Purkinje cell (primary cell): Measurements from ENCODE around the gene RNU1-3. TPM values are rescaled to one million over a fixed set of nuclear protein-coding genes. Genes with fewer than 3 reads are reported as not detected.

Experiments
- polyA plus RNA-seq: library from polyadenylated mRNA; unstranded; fragments of >200 nt; fragmentation: Nextera tagmentation; gene quantifications from 2 replicates; pipeline ENCODE4 v1.2.1, GENCODE V29; 2014

RNU1-3 gene
- polyA plus RNA-seq, result not detected in 2 replicates

GRCh38 chr1:16666502-16667413 lies at the start of gene RNU1-3:
RNU1-3 (minus strand) TSS chr1:16666948.

Other genes with a start within 250 kb of the RNU1-3 start
- gene SPATA21, start 229.5 kb downstream of the RNU1-3 start, polyA plus RNA-seq, result not detected in 2 replicates
- gene NECAP2, start 226.2 kb downstream of the RNU1-3 start, polyA plus RNA-seq, result 0.56 and 2.1 TPM in 2 replicates
- not detected in 2 replicates for gene RNU1-1, start 152.7 kb downstream of the RNU1-3 start, polyA plus RNA-seq
- gene NBPF1, start 53.4 kb downstream of the RNU1-3 start, polyA plus RNA-seq, result 2.8 and 4.8 TPM in 2 replicates
- gene RNU1-4, start 73.6 kb upstream of the RNU1-3 start, polyA plus RNA-seq, result not detected in 2 replicates
- not detected in 2 replicates for gene RNU1-2, start 229.0 kb upstream of the RNU1-3 start, polyA plus RNA-seq